GM12801 (cell line): Measurements from ENCODE around the gene CCND3.

Source experiments
- CTCF ChIP-seq: IDR thresholded peaks from one replicate; pipeline ENCODE4 v1.5.1; 2011; ENCODE audit warnings: control low read depth; ENCODE audit not compliant: insufficient read length; ENCODE audit errors: extremely low read depth

The CCND3 gene

GRCh38 chr6:41914869-41915530, 26.6 kb downstream of the CCND3 start:
- no peak for TF ChIP-seq CTCF

GRCh38 chr6:41914343-41914742, 27.3 kb downstream of the CCND3 start:
- no peak for TF ChIP-seq CTCF

- TF ChIP-seq CTCF = no peak
These were observed 31.9 kb downstream of the CCND3 start for GRCh38 chr6:41909727-41910126.

GRCh38 chr6:41901882-41902519, 39.6 kb downstream of the CCND3 start:
- no peak for TF ChIP-seq CTCF

- TF ChIP-seq CTCF = no peak
These were observed 40.7 kb downstream of the CCND3 start for GRCh38 chr6:41900861-41901260.

GRCh38 chr6:41896281-41896680, 45.3 kb downstream of the CCND3 start:
- no peak for TF ChIP-seq CTCF

- no peak for TF ChIP-seq CTCF
These were observed 46.0 kb downstream of the CCND3 start, which contains the start of gene USP49 for GRCh38 chr6:41895300-41896233. TSS of gene USP49 (minus strand) at chr6:41895375. CDS start at chr6:41806983, 88,392 bp downstream.
